ENCODE results near the gene GPC4.

The GPC4 gene

DNA sequence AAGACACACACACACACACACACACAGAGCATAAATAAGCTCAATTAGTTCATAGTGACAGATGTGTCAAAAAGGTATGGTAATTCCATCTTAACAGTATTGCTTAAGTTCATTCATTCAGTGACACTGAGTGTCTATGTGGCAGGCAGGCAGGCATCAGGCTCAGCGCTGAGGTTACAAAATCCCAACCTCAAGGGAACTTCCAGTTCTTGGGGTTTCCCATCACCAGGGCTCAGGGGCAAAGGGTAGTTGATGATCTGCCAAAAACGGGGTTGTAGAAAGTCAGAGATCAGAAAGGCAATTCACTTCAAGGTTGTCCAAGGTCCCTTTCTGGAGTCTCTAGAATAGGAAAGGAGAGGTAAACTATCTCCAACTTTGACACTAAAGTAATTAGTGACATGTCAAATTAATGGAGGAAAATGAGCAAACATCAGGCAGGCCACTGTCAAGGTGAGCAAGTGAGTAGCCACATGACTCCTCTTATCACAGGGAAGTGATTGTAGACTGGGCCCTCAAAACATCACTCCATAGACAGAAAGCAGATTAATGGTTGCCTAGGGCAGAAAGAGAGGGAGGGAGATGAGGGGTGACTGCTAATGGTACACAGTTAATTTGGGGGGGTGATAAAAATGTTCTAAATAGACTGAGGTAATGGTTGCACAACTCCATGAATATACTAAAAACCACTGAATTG lies 41.8 kb downstream of the GPC4 start:
- no peak for DNase-seq (ENCODE audit: low read depth)
- TF ChIP-seq, protein P1, sequence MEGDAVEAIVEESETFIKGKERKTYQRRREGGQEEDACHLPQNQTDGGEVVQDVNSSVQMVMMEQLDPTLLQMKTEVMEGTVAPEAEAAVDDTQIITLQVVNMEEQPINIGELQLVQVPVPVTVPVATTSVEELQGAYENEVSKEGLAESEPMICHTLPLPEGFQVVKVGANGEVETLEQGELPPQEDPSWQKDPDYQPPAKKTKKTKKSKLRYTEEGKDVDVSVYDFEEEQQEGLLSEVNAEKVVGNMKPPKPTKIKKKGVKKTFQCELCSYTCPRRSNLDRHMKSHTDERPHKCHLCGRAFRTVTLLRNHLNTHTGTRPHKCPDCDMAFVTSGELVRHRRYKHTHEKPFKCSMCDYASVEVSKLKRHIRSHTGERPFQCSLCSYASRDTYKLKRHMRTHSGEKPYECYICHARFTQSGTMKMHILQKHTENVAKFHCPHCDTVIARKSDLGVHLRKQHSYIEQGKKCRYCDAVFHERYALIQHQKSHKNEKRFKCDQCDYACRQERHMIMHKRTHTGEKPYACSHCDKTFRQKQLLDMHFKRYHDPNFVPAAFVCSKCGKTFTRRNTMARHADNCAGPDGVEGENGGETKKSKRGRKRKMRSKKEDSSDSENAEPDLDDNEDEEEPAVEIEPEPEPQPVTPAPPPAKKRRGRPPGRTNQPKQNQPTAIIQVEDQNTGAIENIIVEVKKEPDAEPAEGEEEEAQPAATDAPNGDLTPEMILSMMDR (IDR thresholded peaks at IDR 0.05; ENCODE audit: control insufficient read depth, extremely low read depth, insufficient read depth) = no peak
- no peak overlapping the region for H3K4me3 ChIP-seq (ENCODE audit: low read depth, low read length)

DNA sequence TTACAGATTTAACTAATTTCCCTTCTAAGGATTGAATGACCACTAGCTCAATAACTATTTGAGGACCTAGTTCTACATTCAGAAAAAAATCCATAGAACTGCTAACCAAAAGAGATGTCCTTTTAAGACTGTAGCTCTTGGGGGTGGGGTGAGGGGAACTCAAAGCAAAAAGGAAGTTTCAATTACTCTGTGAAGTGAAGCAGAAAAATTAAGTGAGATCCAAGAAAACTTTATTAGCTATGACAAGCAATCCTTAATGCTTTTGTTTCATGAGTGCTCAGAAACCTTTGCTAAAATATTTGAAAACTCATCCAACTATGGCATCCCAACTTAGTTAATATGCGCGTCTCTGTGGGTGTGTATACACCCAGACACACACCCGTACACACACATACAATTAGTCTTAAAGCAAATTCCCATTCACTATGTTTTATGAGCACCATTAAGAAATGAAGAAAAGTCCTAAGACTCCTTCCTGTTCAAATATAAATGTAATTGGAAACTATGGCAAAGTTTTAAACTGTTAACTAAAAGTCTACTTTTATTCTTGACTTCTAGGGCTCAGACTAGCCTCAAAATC lies 44.5 kb downstream of the GPC4 start:
- no peak for DNase-seq (ENCODE audit: low read depth)
- H3K4me3 ChIP-seq (ENCODE audit: low read depth, low read length) = no peak overlapping the region
- TF ChIP-seq, protein P1 (IDR thresholded peaks at IDR 0.05; ENCODE audit: control insufficient read depth, extremely low read depth, insufficient read depth) = no peak

DNA sequence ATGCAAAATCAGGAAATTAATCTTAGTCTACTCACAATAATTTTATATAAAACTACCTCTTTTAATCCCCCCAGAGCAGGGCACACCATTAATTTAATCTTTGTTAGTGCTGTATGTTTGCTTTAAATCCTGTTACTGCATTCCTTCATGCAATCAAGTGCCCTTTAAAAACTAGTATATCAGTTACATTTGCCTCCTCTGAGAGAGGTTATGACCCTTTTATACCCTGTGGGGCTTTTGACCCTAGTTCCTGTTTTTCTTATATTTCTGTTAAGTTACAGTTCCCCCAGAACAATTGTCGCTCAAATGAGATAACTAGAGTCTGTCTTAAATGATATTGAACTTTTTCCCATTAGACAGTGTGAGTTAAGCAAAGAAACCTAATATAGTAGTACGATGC lies 46.2 kb downstream of the GPC4 start:
- DNase-seq (ENCODE audit: low read depth) = no peak
- TF ChIP-seq, protein P1 (IDR thresholded peaks at IDR 0.05; ENCODE audit: control insufficient read depth, extremely low read depth, insufficient read depth) = no peak
- no peak overlapping the region for H3K4me3 ChIP-seq (ENCODE audit: low read depth, low read length)

DNA sequence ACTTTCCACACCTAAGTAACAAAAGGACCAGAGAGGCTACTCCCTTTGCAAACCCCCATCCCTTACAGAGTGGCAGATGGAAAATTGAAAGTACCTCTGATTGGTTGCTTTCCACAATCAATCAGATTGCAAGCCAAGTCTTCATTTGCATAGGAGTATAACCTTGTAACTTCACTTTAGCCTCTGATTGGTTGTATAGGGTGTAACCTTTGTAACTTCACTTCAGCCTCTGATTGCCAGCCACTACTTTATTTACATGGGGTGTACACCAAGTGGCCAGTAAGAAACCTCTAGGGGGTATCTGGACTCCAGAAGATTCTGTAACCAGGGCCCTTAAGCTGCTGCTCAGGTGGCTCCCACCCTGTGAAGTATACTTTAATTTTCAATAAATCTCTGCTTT lies 48.6 kb downstream of the GPC4 start:
- no peak overlapping the region for H3K4me3 ChIP-seq (ENCODE audit: low read depth, low read length)
- TF ChIP-seq, protein P1 (IDR thresholded peaks at IDR 0.05; ENCODE audit: control insufficient read depth, extremely low read depth, insufficient read depth) = no peak
- DNase-seq (ENCODE audit: low read depth) = no peak

DNA sequence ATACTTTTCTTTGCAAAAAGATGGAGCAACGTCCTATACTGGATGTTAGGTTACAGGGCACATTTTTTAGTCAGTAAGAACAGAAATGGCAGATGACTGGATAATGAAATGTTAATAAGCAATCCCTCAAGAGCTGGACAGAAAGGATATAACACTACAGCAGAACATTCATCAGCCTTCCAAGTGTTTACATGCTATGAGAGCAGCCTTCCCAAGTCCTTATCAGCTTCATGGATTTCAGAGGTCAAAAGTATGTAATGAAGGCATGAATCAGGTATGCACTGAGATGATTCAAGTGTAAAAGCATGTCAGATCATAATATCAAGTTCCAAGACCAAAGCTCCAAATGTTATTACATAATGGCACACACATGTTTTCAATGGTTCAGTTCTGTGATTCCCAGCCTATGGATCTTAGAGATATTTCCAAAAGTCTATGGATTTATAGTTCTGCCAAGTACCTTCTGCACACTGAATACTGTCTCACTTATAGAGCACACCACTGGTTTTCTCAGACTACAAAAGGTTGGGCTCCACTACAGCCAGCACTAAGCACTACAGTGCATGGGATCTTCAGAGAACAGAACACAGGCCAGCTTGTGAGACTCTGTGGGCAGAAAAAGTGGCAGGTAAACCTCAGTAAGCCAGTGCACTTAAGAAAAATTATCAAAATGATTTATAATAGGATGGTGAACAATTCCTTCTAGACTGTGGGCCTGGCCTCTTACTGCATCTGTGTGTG lies 49.2 kb downstream of the GPC4 start:
- H3K4me3 ChIP-seq (ENCODE audit: low read depth, low read length) = no peak overlapping the region
- TF ChIP-seq, protein P1 (IDR thresholded peaks at IDR 0.05; ENCODE audit: control insufficient read depth, extremely low read depth, insufficient read depth) = no peak
- no peak for DNase-seq (ENCODE audit: low read depth)

DNA sequence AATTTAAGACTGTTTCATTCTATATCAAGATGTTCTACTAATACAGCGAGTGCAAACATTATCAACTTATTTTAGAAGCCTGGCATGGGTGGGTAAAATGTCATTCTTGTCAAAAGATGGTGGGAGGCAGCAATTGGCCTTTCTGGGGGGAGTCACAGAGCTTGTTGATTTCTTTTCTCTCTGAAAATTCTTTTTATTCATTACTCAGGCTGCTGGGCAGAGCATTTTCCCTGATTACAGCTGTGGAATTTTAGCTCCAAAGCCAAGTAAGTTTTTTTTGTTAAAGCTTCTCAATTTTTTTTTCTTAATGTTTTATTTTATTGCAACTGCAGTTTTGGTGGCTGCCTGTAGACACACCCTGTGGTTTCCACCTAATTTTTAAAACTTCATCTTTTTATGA lies 50.4 kb downstream of the GPC4 start:
- TF ChIP-seq, protein P1 (IDR thresholded peaks at IDR 0.05; ENCODE audit: control insufficient read depth, extremely low read depth, insufficient read depth) = no peak
- no peak for DNase-seq (ENCODE audit: low read depth)
- no peak overlapping the region for H3K4me3 ChIP-seq (ENCODE audit: low read depth, low read length)
